ENCODE data around the gene MRPL58.

Gene MRPL58

GRCh38 chr17:75048249-75048878 lies 35.9 kb downstream of the MRPL58 start:
- no peak for DNase-seq

GRCh38 chr17:75049057-75049456 lies 36.6 kb downstream of the MRPL58 start:
- no peak for DNase-seq

GRCh38 chr17:75049706-75050105 lies 37.2 kb downstream of the MRPL58 start:
- no peak for DNase-seq

- DNase-seq = no peak
These were observed 39.5 kb downstream of the MRPL58 start for GRCh38 chr17:75051941-75052340.

GRCh38 chr17:75059369-75060345 lies 47.2 kb downstream of the MRPL58 start:
- no peak for DNase-seq

GRCh38 chr17:75060434-75061054 lies 48.1 kb downstream of the MRPL58 start:
- DNase-seq = no peak

- no peak for DNase-seq
These were observed 48.6 kb downstream of the MRPL58 start for GRCh38 chr17:75061055-75061438.

- no peak for DNase-seq
These were observed 49.1 kb downstream of the MRPL58 start for GRCh38 chr17:75061618-75062017.

GRCh38 chr17:75063201-75063600 lies 50.7 kb downstream of the MRPL58 start:
- no peak for DNase-seq

GRCh38 chr17:75063626-75064025 lies 51.2 kb downstream of the MRPL58 start:
- DNase-seq = no peak

- no peak for DNase-seq
These were observed 51.6 kb downstream of the MRPL58 start for GRCh38 chr17:75064040-75064439.

GRCh38 chr17:75064460-75064859 lies 52.0 kb downstream of the MRPL58 start:
- DNase-seq = no peak

- no peak for DNase-seq
These were observed 52.5 kb downstream of the MRPL58 start for GRCh38 chr17:75064867-75065561.

- no peak for DNase-seq
These were observed 53.2 kb downstream of the MRPL58 start for GRCh38 chr17:75065562-75066151.

- DNase-seq = no peak
These were observed 55.4 kb downstream of the MRPL58 start for GRCh38 chr17:75067856-75068255.

GRCh38 chr17:75068750-75069149 lies 56.3 kb downstream of the MRPL58 start:
- no peak for DNase-seq

GRCh38 chr17:75069783-75070182 lies 57.3 kb downstream of the MRPL58 start:
- DNase-seq = peak; percentile 9

Data from NCI-H526 treated with DMSO at 0.1 percent for 48 hours (cell line).